AG04450 (cell line): ENCODE measurements around the gene EIF5AL1. TPM values are rescaled to one million over a fixed set of nuclear protein-coding genes. Genes with fewer than 3 reads are reported as not detected.

Source experiments
- CTCF ChIA-PET: fragments of 300-600, 350-600 bp; formaldehyde crosslinking; extraction: SDS; loops from one replicate; lab custom pipeline; 2022; ENCODE audit warnings: antibody characterized with exemption, inconsistent platforms; lab: Charles Lee
- POLR2A ChIA-PET: fragments of 350-600 bp; formaldehyde crosslinking; extraction: SDS; loops from one replicate; lab custom pipeline; 2021; ENCODE audit warnings: antibody characterized with exemption, inconsistent platforms; lab: Yijun Ruan, JAX
- DNase-seq: peaks from one replicate; pipeline ENCODE4 v3.0.0-alpha.2; 2011; ENCODE audit warnings: low read depth, low spot score
- H3K27ac ChIP-seq: one replicate; pipeline ENCODE4 v1.5.1; 2012; ENCODE audit warnings: low read depth, low read length, control low read depth
- H3K27me3 ChIP-seq: one replicate; pipeline ENCODE4 v1.6.0; 2012; ENCODE audit warnings: low read length; ENCODE audit not compliant: control insufficient read depth, insufficient read depth
- H3K4me3 ChIP-seq: 2 replicates; pipeline ENCODE4 v1.5.1; 2011; ENCODE audit warnings: mild to moderate bottlenecking, low read depth, low read length, control low read depth
- H3K9me3 ChIP-seq: 2 replicates; pipeline ENCODE4 v1.5.1; 2012; ENCODE audit warnings: low read length; ENCODE audit not compliant: control insufficient read depth, insufficient read depth
- CTCF ChIP-seq: IDR thresholded peaks from 2 replicates; pipeline ENCODE4 v1.5.1; 2011; ENCODE audit warnings: low read depth, low read length, control low read depth, inconsistent platforms
- polyA plus RNA-seq: library from polyadenylated mRNA; depleted of rRNA; stranded (reverse); fragments of >200 nt; gene quantifications from 2 replicates; pipeline ENCODE4 v1.2.3, GENCODE V29; 2011

Gene EIF5AL1
- polyA plus RNA-seq, 1 experiment: 1.1 TPM

DNA sequence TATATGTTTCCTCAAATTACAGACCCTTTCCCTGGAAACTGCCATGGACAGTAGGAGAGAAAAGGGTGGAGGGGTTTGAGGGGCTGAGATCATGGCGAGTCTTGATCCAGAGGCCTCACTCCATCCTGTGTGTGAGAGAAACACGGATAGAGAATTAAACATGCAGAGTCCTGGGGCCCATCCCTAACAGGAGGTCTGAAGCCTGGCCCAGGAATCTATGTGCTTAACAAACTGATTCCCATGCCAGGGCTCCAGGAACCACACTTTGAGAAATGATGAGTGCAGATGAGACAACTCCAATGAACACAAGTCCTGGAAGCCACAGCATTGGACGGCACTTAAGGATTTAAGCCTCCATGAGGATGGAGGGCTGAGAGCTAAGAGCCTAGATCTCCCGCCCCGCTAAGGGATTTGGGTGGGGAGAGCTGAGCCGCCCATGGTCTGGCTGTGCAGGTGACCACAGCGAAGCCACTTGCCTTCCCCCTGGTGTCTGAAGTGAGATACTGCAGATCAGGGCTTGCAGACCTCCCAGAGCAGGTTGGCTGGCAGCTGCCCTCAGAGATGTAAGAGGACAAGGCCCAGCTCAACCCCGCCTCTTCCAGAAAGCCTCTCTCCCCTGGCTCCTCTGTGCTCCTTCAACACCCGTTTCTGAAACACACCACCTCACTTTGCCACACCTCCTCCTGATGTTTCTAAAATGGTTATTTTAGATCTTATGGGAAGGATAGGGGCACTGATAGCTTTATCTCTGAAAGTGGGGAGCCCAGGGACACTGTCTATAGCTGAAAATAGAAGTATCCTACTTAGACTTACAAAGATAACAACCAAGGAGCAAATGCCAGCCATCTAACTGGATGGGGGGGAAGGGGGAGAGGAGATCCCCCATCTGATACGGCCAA, 24.8 kb upstream of the EIF5AL1 start:
- no peaks in the 10 kb centered on the region for H3K27me3 ChIP-seq
- ChIA-PET POLR2A (interaction anchor here (0.5 to 1.9 kb wide), 7 partner anchors 9 to 96 kb away, joined by 3 to 12 read pairs (median 4); no protein-coding TSS in a partner anchor), CTCF (interaction anchor here (0.6 to 4.5 kb wide), 14 partner anchors 11 to 113 kb away, joined by 3 to 42 read pairs (median 3); no protein-coding TSS in a partner anchor)
- TF ChIP-seq CTCF: peak; percentile 63
- H3K9me3 ChIP-seq: no peaks in the 10 kb centered on the region
- H3K4me3 ChIP-seq: no peak overlapping the region
- DNase-seq: no peak
- peak overlapping the region; percentile 88 for H3K27ac ChIP-seq

DNA sequence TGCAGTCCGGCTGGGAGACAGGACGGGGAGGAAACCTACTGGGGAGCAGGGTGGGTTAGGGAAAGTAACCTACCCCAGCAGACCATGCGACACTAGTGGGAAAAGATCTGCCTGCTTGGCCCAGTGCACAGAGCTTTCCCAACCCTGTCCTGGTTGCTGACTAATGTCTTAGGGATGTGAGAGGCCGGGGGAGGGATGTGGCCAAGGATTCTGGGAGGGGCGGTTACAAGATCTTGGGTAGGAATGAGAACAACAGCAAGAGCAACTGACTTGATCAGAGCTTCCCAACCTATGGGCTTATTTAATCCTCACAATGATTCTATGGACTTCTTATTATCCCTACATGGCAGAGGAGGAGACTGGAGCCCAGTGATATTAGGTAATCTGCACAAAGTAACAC, 24.0 kb upstream of the EIF5AL1 start:
- no peaks in the 10 kb centered on the region for H3K9me3 ChIP-seq
- peak; percentile 78 for DNase-seq
- ChIA-PET POLR2A (interaction anchor here (0.7 to 1.9 kb wide), 7 partner anchors 10 to 97 kb away, joined by 3 to 12 read pairs (median 4); no protein-coding TSS in a partner anchor), CTCF (interaction anchor here (0.6 to 4.5 kb wide), 12 partner anchors 10 to 114 kb away, joined by 3 to 42 read pairs (median 4); no protein-coding TSS in a partner anchor)
- H3K4me3 ChIP-seq: no peak overlapping the region
- peak overlapping the region; percentile 88 for H3K27ac ChIP-seq
- TF ChIP-seq CTCF: no peak
- H3K27me3 ChIP-seq: no peaks in the 10 kb centered on the region

DNA sequence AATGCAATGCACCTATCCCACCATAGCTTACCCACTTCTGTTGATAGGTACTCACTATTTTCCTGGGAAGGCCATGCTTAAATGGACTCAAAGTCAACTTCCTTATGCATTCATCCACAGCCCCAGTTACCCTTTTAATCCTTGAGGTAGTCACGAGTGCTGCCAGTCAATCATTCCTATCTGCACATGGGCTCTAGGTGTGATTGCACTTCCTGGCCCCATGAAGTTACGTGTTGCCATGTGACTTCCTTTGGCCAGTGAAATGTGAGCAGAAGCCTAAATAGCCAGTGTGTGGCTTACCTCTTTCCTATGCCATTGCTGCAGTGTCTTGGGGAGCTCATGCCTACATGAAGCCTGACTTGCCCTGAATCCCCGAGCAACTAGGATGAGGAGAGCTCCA, 23.5 kb upstream of the EIF5AL1 start:
- Histone ChIP-seq H3K4me3 (no peak overlapping the region), H3K9me3 (no peaks in the 10 kb centered on the region), H3K27ac (peak overlapping the region; percentile 88), H3K27me3 (no peaks in the 10 kb centered on the region)
- ChIA-PET POLR2A (interaction anchor here (0.7 to 1.9 kb wide), 5 partner anchors 10 to 54 kb away, joined by 3 to 12 read pairs (median 4); no protein-coding TSS in a partner anchor), CTCF (interaction anchor here (1.2 to 4.5 kb wide), 5 partner anchors 12 to 114 kb away, joined by 3 to 42 read pairs (median 5); no protein-coding TSS in a partner anchor)
- no peak for TF ChIP-seq CTCF
- no peak for DNase-seq

DNA sequence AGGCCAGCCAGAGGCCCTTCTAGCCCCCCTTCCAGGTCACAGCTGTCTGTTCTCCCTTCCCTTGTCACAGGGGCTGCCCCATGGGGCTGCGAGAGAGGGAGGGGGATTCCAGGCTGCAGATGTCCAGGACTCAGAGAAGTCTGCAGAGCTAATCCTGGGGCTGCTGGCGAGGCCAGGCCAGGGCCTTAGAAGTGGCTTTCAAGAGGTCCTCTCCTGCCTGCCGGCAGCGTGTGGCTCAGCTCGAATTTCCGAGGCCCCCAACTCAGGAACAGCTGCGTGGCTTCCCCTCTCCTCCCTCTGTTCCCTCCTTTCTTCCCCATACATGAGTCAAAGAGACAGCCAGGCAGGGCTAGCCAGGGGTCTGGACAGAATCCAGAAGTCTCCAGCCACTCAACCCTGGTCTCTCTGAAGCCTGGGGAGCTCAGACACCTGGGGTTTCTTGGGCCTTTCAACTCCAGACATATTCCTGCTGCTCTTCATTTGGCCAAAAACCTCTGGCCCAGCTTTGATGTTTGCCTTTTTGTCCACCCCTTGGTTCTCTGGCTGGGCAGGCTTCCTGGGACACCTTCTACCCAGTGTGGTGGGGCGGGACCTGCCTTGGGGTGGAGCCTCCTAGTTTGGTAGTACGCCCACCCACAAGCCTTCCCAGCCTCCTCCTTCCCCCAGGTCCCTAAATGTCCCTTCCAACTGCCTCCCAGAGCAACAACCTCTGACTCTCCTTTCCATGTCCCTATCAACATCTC, 21.8 kb upstream of the EIF5AL1 start:
- DNase-seq: peak; percentile 45
- no peak overlapping the region for H3K4me3 ChIP-seq
- TF ChIP-seq CTCF: no peak
- H3K9me3 ChIP-seq: no peaks in the 10 kb centered on the region
- H3K27me3 ChIP-seq: peaks cover 3% of the 10 kb centered on the region
- CTCF ChIA-PET: interaction anchor here (2.0 kb wide), 1 partner anchor 116 kb away, joined by 5 read pairs; no protein-coding TSS in a partner anchor
- POLR2A ChIA-PET: interaction anchor here (1.0 to 1.4 kb wide), 3 partner anchors 39 to 76 kb away, joined by 3 to 6 read pairs (median 4); no protein-coding TSS in a partner anchor
- H3K27ac ChIP-seq: peak overlapping the region; percentile 70
